Astrocyte of the cerebellum (primary cell): ENCODE data around the gene MPL.
A peak's percentile ranks its signal among the peaks of the same experiment; 100 is the strongest.

ENCODE experiments used
- DNase-seq: peaks from one replicate; pipeline ENCODE4 v3.0.0-alpha.2; 2011; ENCODE audit warnings: low read depth
- H3K4me3 ChIP-seq: 2 replicates; pipeline ENCODE4 v1.5.1; 2011; ENCODE audit warnings: mild to moderate bottlenecking, low read depth, low read length, moderate library complexity
- in situ Hi-C: cut with HindIII; loops from 2 replicates; pipeline ENCODE4 v1.10.0; 2017; ENCODE audit warnings: low sequenced_read_pairs
- TF ChIP-seq, protein P1 (sequence below): IDR thresholded peaks from 2 replicates; pipeline ENCODE4 v1.5.1; 2012; ENCODE audit warnings: low read length, low read depth, moderate library complexity, mild to moderate bottlenecking; ENCODE audit errors: missing control alignments

Gene MPL

DNA sequence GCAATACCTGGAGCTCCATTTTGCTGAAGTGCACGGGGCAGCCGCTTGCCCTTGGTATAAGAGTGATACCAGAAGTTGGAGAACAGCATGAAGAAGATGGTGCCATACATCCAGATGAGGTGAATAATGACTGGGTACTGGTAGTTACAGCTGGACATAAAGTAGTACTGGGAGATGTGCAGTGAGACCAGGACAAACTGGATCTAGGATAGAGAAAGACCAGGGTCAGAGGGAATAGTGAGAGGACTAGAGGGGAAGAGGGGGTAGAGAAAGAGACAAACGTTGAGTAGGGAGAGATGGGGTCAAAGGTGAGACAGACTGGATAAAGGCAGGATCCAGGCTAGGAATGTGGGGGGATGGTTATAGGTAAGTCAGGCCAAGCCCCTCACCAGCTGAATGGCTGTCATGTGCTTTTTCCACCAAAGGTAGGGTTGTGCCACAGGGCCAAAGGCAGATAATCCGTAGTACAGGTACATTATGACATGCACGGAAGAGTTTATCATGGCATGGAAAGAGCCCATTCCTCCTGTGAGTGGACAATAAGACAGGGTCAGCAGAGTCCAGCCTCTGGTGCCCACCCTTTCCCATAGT lies 26.4 kb downstream of the MPL start:
- H3K4me3 ChIP-seq = no peak overlapping the region
- in situ Hi-C loops = no loop called here
- DNase-seq = no peak
- TF ChIP-seq, protein P1, sequence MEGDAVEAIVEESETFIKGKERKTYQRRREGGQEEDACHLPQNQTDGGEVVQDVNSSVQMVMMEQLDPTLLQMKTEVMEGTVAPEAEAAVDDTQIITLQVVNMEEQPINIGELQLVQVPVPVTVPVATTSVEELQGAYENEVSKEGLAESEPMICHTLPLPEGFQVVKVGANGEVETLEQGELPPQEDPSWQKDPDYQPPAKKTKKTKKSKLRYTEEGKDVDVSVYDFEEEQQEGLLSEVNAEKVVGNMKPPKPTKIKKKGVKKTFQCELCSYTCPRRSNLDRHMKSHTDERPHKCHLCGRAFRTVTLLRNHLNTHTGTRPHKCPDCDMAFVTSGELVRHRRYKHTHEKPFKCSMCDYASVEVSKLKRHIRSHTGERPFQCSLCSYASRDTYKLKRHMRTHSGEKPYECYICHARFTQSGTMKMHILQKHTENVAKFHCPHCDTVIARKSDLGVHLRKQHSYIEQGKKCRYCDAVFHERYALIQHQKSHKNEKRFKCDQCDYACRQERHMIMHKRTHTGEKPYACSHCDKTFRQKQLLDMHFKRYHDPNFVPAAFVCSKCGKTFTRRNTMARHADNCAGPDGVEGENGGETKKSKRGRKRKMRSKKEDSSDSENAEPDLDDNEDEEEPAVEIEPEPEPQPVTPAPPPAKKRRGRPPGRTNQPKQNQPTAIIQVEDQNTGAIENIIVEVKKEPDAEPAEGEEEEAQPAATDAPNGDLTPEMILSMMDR = no peak

- no peak for DNase-seq
- H3K4me3 ChIP-seq = no peak overlapping the region
- in situ Hi-C loops = no loop called here
- TF ChIP-seq, protein P1 = no peak
Measured at GRCh38 chr1:43365678-43366077, 28.1 kb downstream of the MPL start.

DNA sequence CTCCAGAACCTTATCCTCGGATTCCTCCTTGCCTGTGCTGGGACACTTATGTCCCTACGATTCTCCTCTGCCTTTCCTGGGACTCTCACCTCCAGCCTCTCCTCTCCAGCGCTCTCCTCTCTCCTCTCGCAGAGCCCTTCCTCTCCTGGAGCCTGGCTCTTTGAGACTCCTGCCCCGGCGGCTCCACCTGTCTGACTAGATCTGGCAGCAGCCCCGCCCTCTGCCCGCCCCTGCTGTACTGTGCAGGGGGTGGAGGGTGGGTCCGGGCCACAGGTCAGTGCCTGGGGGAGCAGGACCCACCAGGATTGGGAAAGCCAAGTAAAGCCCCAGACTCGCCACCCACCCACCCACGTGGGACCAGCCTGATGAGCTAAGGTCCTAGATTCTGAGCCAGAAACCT lies 28.6 kb downstream of the MPL start:
- TF ChIP-seq, protein P1 = no peak
- H3K4me3 ChIP-seq = peak overlapping the region; percentile 77
- in situ Hi-C loops = no loop called here
- no peak for DNase-seq

GRCh38 chr1:43366601-43367025 lies 29.0 kb downstream of the MPL start:
- peak overlapping the region; percentile 77 for H3K4me3 ChIP-seq
- in situ Hi-C loops = no loop called here

GRCh38 chr1:43367026-43367903 lies 29.6 kb downstream of the MPL start:
- no peak for DNase-seq
- H3K4me3 ChIP-seq = peak overlapping the region; percentile 77
- TF ChIP-seq, protein P1 = no peak
- in situ Hi-C loops = no loop called here

More at GRCh38 chr1:43366601-43367025, 29.0 kb downstream of the MPL start:
- no peak for DNase-seq
- TF ChIP-seq, protein P1 = no peak

DNA sequence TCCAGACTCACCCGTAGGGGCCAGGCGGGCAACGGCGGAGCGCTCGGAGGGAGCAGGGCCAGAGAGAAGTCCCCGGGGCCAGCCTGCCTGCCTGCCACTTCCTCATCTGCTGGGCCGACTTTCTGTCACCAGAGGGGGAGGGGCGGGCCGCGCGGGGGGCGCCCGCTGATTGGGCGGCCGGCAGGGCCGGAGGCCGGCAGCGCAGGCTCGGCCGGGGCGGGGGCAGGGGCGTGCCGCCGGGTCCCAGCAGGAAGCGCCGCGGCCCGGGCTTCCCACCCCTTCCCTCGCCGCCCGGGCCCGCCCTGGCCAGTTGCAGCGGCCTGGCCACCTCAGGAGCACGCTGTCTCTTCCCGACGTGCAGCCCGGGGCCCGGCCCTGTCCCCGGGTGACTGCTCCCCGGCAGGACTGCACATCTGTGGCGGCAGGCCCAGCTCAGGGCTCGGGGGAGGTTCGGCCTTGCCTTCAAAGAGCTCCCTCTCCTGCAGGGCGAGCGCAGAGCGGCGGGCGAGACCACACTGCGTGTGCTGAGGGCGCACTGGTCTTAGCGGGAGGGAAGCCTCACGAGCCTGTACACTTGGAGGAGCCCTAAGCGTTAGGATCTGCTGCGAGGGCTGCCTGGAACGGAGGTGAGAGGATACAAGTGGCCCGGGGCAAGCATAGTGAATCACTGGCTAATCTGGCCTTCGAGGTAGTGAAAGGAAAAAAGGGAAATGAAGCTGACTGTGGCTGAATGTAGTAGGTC lies 30.5 kb downstream of the MPL start, which contains the start of gene ELOVL1:
Gene ELOVL1, minus strand, starts transcription at position 108 of the 742 bp plus-strand sequence. CDS start 2,402 bp downstream, outside the sequence.
- peak; percentile 47 for DNase-seq
- H3K4me3 ChIP-seq = peak within 1 kb of the TSS; percentile 77
- TF ChIP-seq, protein P1 = peak; percentile 24
- in situ Hi-C loops = no loop called here
